GM18867 (cell line): Measurements from ENCODE around the gene IL10.

ENCODE experiments used
- ATAC-seq: cut with Tn5 transposase; IDR thresholded peaks from one replicate; pipeline ENCODE4 v1.9.1; 2021; ENCODE audit warnings: mild to moderate bottlenecking, moderate library complexity; ENCODE audit not compliant: unreplicated experiment

The IL10 gene

DNA sequence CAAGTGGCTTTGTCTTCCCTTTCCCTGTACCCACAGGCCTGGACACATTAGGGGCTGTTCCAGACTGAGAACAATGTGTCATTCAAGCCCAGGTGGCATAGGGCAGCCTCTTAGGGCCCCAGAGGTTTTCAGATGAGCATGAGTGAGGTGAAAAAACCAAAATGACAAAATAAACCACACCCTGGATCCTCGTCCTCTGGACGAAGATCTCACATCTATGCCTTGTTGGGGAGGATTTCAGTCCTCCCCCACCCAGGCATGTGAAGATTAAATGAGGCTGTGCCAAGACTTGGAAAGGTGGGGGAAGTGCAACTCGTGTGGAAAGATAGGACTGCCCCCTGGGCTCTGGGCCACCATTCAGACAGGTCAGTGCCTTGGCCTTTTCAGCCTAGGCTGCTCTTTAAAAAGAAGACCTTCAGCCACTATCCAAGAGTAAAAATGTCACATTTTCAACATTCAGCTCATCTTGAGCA, 34.5 kb downstream of the IL10 start:
- ATAC-seq = no peak

DNA sequence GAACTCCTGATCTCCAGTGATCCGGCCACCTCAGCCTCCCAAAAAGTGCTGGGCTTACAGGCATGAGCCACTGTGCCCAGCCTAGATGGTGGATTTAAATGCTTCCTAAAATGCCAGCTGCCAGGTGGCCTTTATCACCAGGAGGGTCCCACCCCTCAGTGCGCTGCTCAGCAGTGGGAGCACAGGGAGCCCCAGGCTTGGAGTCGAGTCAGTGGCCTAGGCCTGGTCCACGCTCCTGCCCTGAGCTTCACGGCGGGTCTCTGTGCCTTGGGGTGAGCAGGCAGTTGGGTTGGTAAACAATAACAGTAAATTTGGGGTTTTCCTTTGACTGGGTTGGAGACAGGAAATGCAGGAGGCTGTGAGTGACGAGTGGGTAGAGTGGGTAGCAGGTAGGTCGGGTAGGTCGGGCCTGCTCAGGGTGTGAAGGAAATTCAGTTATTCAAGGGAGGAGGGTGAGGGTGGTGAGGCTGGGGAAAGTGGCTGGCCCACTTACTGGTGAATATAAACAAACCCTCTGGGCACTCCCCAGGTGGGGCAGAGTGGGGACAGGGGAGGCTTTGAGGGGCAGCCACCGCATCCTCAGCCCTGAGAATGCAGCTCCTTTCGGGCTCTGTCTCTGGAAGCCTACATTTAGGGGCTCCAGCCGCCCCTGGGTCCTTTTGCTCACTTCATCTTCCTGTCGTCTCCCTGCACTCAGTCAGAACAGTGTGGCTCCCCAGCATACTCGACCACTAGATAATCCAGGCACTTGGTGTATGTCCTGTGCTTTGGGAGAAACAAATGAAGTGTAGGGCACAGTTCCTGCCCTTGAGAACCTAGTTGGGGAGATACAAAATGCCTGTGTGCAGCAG, 35.2 kb downstream of the IL10 start:
- no peak for ATAC-seq

DNA sequence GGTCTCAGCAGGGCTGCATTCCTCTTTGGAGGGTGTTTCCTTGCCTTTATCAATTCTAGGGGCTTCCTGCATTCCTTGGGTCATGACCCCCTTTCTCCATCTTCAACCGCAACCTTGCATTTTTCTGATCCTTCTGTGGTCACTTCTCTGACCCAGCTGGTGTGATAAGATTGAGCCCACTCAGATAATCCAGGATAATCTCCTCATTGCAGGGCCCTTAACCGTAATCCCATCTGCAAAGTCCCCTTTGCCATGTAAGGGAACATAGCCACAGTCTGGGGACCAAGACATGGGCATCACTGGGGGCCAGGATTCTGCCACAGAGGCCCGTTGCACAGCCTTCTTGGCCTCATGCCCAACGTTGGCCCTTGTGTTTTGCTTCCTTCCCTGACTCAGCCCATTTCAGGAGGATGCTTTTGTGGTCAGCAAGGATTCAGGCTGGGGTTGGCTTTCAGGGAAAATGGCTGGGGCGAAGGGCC, 36.7 kb downstream of the IL10 start:
- no peak for ATAC-seq

GRCh38 chr1:206734499-206735142, 37.7 kb downstream of the IL10 start:
- no peak for ATAC-seq

GRCh38 chr1:206732992-206733391, 39.3 kb downstream of the IL10 start:
- ATAC-seq = no peak

DNA sequence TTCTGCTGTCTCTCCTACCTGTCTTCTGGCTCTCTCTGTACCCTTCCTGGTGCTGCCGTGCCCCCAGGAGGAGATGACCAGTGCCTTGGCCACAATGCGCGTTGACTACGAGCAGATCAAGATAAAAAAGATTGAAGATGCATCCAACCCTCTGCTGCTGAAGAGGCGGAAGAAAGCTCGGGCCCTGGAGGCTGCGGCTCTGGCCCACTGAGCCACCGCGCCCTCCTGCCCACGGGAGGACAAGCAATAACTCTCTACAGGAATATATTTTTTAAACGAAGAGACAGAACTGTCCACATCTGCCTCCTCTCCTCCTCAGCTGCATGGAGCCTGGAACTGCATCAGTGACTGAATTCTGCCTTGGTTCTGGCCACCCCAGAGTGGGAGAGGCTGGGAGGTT, 39.8 kb downstream of the IL10 start:
- no peak for ATAC-seq

- ATAC-seq = no peak
Observed at GRCh38 chr1:206729507-206729906, 42.8 kb downstream of the IL10 start.

GRCh38 chr1:206729050-206729449, 43.2 kb downstream of the IL10 start:
- no peak for ATAC-seq

DNA sequence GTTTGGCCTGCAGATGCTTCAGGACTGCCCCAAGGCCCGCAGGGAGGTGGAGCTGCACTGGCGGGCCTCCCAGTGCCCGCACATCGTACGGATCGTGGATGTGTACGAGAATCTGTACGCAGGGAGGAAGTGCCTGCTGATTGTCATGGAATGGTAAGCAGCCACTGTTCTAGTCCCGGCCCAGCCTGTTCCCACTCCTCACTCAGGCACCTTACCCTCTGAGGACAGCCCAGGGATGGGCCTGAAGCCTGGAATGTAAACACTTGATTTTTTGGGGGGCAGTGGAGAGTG, 43.7 kb downstream of the IL10 start:
- no peak for ATAC-seq

GRCh38 chr1:206727981-206728696, 44.2 kb downstream of the IL10 start:
- ATAC-seq = no peak

- no peak for ATAC-seq
Observed at GRCh38 chr1:206725109-206725963, 47.0 kb downstream of the IL10 start.

DNA sequence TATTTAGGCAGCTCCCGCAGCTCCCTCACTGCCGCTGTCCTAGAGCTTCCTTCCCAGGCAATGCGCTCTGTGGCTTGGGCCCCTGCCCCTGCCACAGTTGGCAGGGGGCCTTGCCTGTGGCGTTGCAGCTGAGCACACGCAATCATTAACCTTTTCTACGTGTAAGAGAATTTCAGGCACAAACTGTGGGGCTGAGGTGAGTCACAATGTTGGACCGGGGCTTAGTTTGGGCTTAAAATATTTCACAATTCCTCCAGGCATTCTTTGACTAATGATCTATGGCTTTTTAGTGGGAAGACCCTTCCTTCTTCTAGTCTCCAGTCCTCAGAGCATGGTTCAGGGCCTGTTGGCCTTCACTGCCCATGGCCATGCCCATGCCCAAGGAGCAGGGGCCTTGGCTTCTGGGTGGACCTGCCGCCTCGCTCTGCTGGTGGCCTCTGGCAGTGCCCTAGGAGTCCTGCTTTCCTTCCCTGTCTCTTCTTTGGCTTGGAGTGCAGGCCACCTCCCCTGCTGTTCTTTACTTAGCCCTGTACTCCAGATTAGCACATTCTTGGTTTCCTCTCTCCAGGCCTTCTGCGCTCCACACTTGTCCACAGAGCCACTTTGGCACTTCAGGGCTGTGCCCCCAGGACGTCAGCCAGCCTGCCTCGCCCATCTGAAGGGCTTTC, 48.4 kb downstream of the IL10 start:
- ATAC-seq = no peak

DNA sequence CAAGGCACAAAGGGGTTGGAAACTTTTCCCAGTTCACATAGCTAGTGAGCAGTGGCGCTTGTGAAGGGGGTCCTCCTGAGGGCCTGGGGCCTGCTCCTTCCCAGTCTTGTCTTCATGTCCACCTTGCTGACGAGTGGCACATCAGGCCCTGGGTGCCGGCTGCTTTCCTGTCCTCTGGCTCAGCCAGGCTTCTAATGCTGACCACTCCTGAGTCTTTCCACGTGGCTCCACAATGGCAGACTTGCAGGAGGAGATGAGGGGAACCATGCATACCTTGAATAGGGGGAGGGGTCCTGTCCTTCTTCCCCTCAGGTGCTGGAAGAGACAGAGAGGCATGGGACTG, 48.9 kb downstream of the IL10 start:
- ATAC-seq = no peak

GRCh38 chr1:206722751-206723461, 49.4 kb downstream of the IL10 start:
- ATAC-seq = no peak

GRCh38 chr1:206721454-206721853, 50.8 kb downstream of the IL10 start:
- ATAC-seq = no peak

DNA sequence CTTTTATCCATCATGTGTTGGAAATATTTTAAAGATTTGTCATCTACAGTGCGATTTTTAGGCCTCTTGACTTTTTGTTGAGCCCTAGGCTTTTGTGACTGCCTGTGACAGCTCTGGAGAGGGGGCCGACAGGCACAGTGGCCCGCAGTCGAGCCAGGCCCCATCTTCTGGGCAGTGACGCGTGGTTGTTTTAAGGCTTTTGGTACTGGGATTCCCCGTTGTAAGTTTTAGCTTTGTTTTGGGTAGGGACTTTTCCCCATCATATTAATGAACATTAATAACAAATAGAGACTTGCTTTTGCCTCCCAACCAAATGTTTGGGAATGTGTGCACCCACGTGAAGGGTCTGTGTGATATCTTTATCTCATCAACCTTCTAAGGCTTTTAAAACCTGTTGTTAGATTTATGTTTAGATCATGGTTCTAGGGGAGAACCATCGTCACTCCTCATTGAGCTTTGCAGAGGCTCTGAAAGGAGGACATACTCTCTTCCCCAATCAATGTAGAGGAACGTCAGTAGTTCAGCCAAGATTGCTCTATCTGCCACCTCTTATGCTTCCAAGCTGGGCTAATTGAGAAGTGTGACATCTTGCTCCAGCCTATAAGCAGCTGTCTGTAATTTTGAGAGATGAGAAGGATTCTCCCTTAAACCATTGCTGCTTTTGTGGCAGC, 53.0 kb downstream of the IL10 start:
- peak; percentile 36 for ATAC-seq

DNA sequence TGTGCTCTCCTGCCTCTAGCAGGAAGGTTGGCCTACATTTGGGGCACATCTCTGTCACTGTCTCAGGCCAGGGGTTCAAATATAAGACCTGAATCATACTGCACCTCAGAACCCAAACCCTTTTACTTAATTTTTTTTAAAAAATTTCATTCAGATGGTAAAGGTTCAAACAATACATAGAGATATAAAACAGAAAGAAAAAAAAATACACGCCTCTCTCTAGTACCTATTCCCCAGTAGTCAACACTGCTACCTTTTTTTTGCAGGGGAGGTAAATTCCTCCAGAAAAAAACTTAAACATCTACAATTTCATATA, 54.7 kb downstream of the IL10 start:
- peak; percentile 30 for ATAC-seq
